Measurements from ENCODE around the gene BICRA.

DNA sequence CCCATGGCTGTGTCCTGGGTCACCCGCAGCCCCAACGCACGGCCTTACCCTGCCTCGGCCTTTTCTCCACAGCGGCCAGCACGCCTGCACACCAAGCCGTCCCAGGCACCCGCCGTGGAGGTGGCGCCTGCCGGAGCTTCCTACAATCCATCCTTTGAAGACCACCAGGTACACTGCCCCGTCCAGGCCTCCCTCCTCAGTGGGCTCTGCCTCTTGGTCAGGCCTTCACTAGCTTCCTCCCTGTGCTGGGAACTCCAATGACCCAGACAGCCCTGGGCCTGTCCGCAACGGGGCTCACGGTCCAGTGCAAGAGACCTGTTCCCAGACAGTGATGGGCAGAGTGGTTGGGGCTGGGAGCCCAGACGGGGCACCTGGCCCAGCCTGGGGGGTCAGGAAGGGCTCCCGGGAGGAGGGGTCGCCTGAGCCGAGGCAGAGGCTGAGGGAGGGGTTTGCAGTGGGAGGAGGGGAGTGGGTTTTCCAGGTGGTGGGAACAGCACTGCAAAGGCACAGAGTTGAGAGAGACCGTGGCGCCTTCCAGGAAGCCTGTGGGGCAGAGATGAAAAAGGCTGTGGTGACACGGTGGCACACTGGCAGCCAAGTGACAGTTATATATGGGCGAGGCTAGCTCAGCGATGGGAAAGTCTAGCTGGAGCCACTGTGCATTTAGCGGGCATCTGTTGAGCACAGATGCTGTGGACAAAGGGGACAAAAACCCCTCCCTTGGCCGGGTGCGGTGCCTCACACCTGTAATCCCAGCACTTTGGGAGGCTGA is 143.7 kb downstream of the BICRA start:
- TF ChIP-seq, protein P1, sequence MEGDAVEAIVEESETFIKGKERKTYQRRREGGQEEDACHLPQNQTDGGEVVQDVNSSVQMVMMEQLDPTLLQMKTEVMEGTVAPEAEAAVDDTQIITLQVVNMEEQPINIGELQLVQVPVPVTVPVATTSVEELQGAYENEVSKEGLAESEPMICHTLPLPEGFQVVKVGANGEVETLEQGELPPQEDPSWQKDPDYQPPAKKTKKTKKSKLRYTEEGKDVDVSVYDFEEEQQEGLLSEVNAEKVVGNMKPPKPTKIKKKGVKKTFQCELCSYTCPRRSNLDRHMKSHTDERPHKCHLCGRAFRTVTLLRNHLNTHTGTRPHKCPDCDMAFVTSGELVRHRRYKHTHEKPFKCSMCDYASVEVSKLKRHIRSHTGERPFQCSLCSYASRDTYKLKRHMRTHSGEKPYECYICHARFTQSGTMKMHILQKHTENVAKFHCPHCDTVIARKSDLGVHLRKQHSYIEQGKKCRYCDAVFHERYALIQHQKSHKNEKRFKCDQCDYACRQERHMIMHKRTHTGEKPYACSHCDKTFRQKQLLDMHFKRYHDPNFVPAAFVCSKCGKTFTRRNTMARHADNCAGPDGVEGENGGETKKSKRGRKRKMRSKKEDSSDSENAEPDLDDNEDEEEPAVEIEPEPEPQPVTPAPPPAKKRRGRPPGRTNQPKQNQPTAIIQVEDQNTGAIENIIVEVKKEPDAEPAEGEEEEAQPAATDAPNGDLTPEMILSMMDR (IDR thresholded peaks at IDR 0.05; ENCODE audit: insufficient read depth, low read length, poor library complexity, severe bottlenecking): no peak
- TF ChIP-seq EZH2phosphoT487 (conservative IDR thresholded peaks at IDR 0.05; ENCODE audit: low read length): no peak
